HG02970 (cell line): Measurements from ENCODE around the gene IRGC.

ENCODE experiments used
- ATAC-seq: cut with Tn5 transposase; IDR thresholded peaks from one replicate; pipeline ENCODE4 v1.9.1; 2021; ENCODE audit warnings: mild to moderate bottlenecking, moderate library complexity, moderate number of reproducible peaks; ENCODE audit not compliant: unreplicated experiment, low FRiP score

Gene IRGC

DNA sequence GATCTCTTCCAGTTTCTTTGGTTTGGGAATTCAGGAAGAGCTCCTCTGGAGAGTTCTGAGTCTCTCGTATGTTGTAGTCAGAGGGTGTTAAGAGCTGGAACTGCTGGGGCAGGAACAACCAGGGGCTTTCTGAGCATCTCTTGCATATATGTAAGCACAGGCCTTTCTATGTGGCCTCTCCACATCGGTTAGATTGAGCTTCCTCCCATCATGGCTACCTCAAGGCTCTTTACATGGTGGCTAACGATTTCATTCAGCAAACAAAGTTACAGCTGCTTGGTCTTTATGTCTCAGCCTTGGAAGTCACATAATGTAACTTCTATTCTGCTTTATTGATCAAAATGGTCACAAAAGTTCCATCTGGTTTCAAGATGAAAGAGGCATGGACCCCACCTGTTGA, 25.4 kb upstream of the IRGC start:
- ATAC-seq: no peak

GRCh38 chr19:43690890-43691289, 25.0 kb upstream of the IRGC start:
- no peak for ATAC-seq

DNA sequence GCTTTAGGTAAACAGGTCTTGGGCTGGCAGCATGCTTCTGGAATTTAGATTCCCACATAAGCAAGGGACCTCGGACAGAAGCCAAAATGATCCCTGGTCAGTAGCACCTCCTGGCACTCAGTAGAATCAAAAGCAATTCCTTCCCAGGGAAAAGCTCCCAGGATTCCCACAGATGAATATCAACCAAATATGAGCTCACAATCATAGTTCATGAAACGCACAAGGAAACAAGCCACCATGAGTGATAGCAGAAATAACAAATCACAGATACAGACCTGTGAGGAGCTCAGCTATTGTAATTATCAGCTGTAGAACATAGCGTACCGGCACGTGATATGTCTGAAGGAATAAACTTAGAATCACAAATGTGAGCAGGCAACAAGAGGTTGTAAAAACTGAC, 24.1 kb upstream of the IRGC start:
- ATAC-seq: no peak

- no peak for ATAC-seq
Observed at GRCh38 chr19:43692385-43692784, 23.5 kb upstream of the IRGC start.

DNA sequence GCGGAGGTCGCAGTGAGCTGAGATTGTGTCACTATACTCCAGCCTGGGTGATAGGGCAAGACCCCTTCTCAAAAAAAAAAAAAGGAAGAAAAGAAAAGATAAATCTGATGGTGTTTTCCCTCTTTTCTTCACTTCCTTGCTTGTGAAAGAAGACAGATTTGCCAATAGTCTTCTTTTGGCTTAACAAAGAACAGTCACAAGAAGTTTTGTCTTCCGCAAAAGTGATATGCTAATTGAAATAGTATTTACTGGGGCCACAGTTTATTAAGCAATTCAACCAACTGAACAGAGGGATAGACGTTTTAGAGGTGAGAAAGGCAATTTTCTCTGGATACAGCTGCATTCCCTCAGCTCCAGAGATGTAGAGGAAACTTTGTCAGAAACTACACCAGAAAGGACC, 23.0 kb upstream of the IRGC start:
- ATAC-seq: no peak

GRCh38 chr19:43694553-43694952, 21.3 kb upstream of the IRGC start:
- ATAC-seq: no peak

- no peak for ATAC-seq
Observed at GRCh38 chr19:43695985-43696704, 19.7 kb upstream of the IRGC start.

DNA sequence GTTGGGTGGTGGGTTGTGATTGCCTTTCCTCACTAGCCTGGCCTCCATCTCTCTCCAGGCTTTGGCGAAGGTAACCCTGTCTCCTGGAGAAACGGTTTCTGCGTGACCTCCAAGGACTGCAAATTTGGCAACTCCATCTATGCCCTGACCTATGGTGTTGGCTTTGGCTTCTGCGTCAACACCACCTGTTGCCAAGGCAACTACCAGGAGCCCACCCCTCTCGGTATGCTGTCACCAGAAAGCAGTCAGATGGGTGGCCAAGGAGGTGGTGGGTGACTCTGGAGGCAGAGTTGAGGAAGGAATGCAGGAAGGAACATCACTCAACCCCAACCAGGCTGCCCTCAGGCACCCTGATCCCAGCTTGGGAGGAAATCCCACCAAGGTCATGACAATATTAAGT, 18.6 kb upstream of the IRGC start:
- ATAC-seq: no peak

DNA sequence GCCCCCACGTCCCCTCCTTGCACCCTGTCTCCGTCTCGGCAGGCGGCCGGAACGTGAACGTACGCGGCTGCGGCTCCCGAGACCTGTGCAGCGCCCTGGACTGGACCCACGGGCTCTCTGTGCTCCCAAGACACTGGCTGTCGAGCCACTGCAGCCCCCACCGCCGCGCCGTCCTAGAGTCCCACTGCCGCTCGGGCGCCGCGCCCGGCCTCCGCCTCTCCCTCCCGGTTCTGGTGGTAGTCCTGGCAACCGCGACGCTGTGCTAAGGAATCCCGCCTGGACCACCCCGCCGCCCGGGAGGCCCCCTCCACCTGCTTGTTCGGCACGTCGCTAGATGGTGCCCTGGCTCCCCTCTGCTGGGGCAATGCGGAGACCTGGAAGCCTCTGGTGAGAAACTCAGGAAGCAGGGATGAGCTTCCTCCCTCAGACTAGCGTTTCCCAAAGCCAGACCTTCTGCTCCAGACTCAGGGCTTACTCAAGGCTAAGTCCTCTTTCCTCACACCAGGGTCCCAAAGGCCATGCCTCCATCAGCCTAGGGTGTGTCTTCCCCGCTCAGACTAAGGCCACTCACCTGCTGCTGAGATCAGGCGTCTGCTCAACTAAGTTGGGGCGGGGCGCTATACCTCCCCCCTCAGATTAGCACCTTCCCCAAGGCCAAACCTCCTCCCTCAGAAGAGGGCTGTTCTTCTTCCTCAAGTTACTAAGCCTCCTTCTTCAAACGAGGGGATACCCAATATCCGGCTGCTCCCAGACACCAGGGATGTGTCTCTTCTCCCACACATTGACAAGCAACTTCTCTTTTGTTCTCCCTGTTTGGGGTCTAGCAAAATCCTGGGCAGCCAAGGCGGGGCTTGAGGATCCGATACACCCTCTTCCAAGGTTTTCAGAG, 16.1 kb upstream of the IRGC start:
- no peak for ATAC-seq

DNA sequence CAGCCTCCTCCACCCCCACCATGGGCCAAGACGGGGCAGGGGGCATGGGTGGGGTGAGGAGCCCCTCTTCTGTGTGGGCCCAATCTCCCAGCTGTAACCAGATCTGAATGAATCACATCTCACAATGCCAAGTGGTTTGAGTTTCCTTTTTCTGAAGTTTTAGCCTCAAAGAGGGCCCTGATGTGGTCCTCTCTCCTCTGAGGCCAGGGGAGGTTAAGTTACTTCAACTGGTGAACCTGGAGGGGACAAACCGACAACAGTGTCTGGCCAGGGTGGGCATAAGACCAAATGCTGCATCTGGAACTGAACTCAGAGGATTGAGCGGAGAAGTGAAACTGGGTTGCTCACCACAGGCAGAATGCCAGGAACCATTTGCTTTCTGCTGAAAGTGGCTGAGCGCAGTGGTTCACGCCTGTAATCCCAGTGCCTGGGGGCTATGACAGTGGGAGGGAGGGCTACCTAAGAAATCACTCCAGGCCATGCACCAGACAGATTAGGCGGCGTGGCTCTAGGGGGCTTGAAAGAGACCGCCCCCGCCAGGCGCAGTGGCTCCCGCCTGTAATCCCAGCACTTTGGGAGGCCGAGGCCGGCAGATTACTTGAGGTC, 15.4 kb upstream of the IRGC start:
- no peak for ATAC-seq

DNA sequence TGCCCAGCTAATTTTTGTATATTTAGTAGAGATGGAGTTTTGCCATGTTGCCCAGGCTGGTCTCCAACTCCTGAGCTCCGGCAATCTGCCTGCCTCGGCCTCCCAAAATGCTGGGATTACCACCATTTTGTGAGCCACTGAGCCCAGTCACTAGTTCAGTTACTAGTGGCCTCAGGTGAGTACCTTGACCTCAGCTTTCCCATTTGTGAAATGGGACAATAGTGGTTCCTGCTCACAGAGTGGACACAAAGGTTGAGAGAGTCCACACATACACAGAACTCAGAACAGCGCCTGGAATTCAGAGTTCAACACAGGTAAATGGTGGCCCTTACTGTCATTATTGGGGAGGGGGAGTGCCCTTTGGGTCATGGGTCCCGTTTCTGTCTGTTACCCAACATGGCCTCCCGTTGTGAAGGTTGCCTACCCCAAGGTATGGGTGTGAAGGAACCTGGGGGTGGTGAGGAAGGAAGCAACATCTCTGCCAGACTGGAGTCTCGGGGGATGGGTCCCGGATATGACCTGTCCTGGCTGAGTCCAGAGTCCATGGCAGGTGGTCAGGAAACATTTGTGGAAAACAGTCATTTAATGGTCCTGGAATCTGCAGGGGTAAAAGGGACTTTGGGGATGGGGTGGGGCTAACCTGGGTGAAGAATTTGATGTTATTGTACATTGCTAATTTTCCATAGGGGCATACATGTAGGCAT, 11.7 kb upstream of the IRGC start:
- no peak for ATAC-seq

DNA sequence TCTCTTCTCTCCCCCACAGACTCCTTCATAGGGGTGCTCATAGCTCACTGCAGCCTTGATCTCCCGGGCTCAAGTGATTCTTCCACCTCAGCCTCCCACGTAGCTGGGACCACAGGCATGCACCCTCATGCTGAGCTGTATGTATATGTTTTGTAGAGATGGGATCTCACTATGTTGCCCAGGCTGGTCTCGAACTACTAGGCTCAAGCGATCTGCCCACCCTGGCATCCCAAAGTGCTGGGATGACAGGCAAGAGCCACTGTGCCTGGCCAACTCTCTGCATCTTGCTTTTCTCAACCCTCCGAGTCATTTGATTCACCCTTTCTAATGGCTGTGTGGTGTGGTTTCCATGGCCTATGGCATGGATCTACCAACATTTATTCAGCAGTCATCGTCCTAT, 10.1 kb upstream of the IRGC start:
- ATAC-seq: no peak

GRCh38 chr19:43707158-43707712, 8.6 kb upstream of the IRGC start:
- no peak for ATAC-seq

DNA sequence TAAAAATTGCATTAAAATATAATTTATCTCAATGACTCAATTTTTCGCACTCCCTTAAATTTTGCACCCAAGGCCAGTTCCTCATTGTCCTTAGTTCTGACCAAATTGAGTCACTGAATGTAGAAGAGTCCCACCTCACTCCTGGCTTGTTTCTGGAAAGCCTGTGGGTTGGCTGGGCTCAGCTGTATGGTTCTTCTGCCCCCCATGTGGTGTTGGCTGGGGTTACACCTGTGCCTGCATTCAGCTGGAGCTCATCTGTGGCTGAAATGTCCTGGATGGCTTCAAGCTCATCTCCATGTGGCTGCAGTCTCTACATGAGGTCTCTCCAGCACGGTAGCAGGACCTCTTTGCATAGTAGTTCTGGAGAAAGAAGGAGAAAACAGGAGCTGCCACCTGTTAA, 7.2 kb upstream of the IRGC start:
- no peak for ATAC-seq

DNA sequence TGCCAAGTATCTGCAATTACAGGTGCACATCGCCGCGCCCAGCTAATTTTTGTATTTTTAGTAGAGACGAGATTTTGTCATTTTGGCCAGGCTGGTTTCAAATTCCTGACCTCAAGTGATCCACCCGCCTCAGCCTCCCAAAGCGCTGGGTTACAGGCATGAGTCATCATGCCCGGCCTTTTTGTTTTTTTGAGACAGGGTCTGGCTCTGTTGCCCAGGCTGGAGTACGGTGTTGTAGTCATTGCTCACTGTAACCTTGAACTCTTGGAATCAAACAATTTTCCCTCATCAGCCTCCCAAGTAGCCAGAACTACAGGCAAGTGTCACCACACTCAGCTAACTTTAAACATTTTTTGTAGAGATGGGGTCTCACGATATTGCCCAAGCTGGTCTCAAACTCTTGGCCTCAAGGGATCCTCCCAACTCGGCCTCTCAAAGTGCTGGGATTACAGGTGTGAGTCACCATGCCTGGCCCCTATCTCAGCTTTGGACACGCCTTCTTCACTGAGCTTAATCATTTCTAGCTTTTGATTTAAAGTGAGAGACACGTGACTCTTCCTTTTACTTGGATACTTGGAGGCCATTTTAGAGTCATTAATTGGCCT, 4.0 kb upstream of the IRGC start:
- ATAC-seq: no peak

GRCh38 chr19:43713208-43713607, 2.7 kb upstream of the IRGC start:
- no peak for ATAC-seq

GRCh38 chr19:43718627-43719377, 2.9 kb downstream of the IRGC start:
- ATAC-seq: no peak

- ATAC-seq: no peak
Observed at GRCh38 chr19:43719378-43719868, 3.5 kb downstream of the IRGC start.

GRCh38 chr19:43719918-43720317, 4.0 kb downstream of the IRGC start:
- no peak for ATAC-seq
